GM23248 (cell line): ENCODE data around the gene HAGH.

Source experiments
- EZH2 ChIP-seq: fragments of 200-600 bp; sonication (generic); IDR thresholded peaks from 2 replicates; pipeline ENCODE4 v1.6.1; 2018; ENCODE audit warnings: antibody characterized with exemption, mild to moderate bottlenecking; ENCODE audit not compliant: insufficient read depth, poor library complexity, severe bottlenecking
- EZH2phosphoT487 ChIP-seq: fragments of 200-600 bp; sonication (generic); IDR thresholded peaks from 2 replicates; pipeline ENCODE4 v1.6.1; 2018; ENCODE audit warnings: antibody characterized with exemption, moderate library complexity, mild to moderate bottlenecking, low read depth; ENCODE audit not compliant: insufficient read depth

- TF ChIP-seq EZH2phosphoT487 (no peak), EZH2 (no peak)
Measured at GRCh38 chr16:1825381-1825863, 1.2 kb downstream of the HAGH start.
